ENCODE measurements around the gene RGS11. TPM values are rescaled to one million over a fixed set of nuclear protein-coding genes. Genes with fewer than 3 reads are reported as not detected.
A peak's percentile ranks its signal among the peaks of the same experiment; 100 is the strongest.

Gene RGS11
- total and polyA plus RNA-seq, 10 donors, result 0.79 to 5.4 (median 2.2) TPM

GRCh38 chr16:287981-288920, 12.5 kb upstream of the RGS11 start:
- intact Hi-C loops (cut with DNase I; ENCODE audit: low total_unique reads), result no loop called here
- no peak for DNase-seq
- H3K4me3 ChIP-seq, result no peak overlapping the region
- peaks cover 0 to 77% (median 67%) of the 10 kb centered on the region in 6 donors for H3K36me3 ChIP-seq
- peaks cover 0 to 8% (median 0%) of the 10 kb centered on the region in 8 donors for H3K9me3 ChIP-seq
- H3K27me3 ChIP-seq (replicated peaks in 1 of 7), result peaks cover 0 to 3% (median 0%) of the 10 kb centered on the region in 7 donors
- WGBS, 5 donors, result 93 to 96% (median 94%) methylated on average over 28 to 33 of the region's 33 CpGs
- TF ChIP-seq CTCF (IDR thresholded peaks at IDR 0.05 in 8 of 11, conservative IDR thresholded peaks at IDR 0.05 in 3 of 11) (no peak), POLR2A (IDR thresholded peaks at IDR 0.05) (no peak), POLR2AphosphoS5 (IDR thresholded peaks at IDR 0.05) (peak in 1 of 3 donors; percentile 4)
- no peaks in the 10 kb centered on the region for H3K4me1 ChIP-seq
- H3K27ac ChIP-seq, result no peak overlapping the region

GRCh38 chr16:287298-287811, 11.6 kb upstream of the RGS11 start:
- intact Hi-C loops (cut with DNase I; ENCODE audit: low total_unique reads), result no loop called here

GRCh38 chr16:286491-287297, 10.9 kb upstream of the RGS11 start:
- no peak overlapping the region for H3K27ac ChIP-seq
- TF ChIP-seq POLR2A (IDR thresholded peaks at IDR 0.05) (no peak), POLR2AphosphoS5 (IDR thresholded peaks at IDR 0.05) (no peak), CTCF (IDR thresholded peaks at IDR 0.05 in 8 of 11, conservative IDR thresholded peaks at IDR 0.05 in 3 of 11) (no peak)
- DNase-seq, result no peak
- peaks cover 0 to 19% (median 9%) of the 10 kb centered on the region in 7 donors for H3K27me3 ChIP-seq (replicated peaks in 1 of 7)
- peaks cover 0 to 8% (median 0%) of the 10 kb centered on the region in 8 donors for H3K9me3 ChIP-seq
- peaks cover 0 to 2% (median 0%) of the 10 kb centered on the region in 6 donors for H3K4me1 ChIP-seq
- H3K36me3 ChIP-seq, result peaks cover 0 to 61% (median 52%) of the 10 kb centered on the region in 6 donors
- intact Hi-C loops (cut with DNase I; ENCODE audit: low total_unique reads), result no loop called here
- no peak overlapping the region for H3K4me3 ChIP-seq
- 91 to 97% (median 93%) methylated on average over 17 to 22 of the region's 22 CpGs for WGBS, 5 donors

More at GRCh38 chr16:287298-287811, 11.6 kb upstream of the RGS11 start:
- Histone ChIP-seq H3K36me3 (peaks cover 0 to 68% (median 58%) of the 10 kb centered on the region in 6 donors), H3K27ac (no peak overlapping the region), H3K4me3 (no peak overlapping the region), H3K27me3 (replicated peaks in 1 of 7) (peaks cover 0 to 12% (median 2%) of the 10 kb centered on the region in 7 donors), H3K9me3 (peaks cover 0 to 8% (median 0%) of the 10 kb centered on the region in 8 donors), H3K4me1 (no peaks in the 10 kb centered on the region)
- peak in 1 of 3 donors; percentile 5 for TF ChIP-seq POLR2AphosphoS5 (IDR thresholded peaks at IDR 0.05)
- no peak for TF ChIP-seq POLR2A (IDR thresholded peaks at IDR 0.05)
- 88 to 92% (median 90%) methylated on average over 12 to 16 of the region's 16 CpGs for WGBS, 5 donors
- DNase-seq, result no peak
